ENCODE data around the gene TBC1D2B.

GRCh38 chr15:78093242-78094020, 15.9 kb upstream of the TBC1D2B start:
- TF ChIP-seq POLR2A (IDR thresholded peaks at IDR 0.05): no peak
- TF ChIP-seq CTCF (IDR thresholded peaks at IDR 0.05): no peak
- TF ChIP-seq EP300 (IDR thresholded peaks at IDR 0.05): no peak
